HG03135 (cell line): ENCODE data around the gene PRKCB.
"Not testable (repeated sequence)": the region's sequence is repeated elsewhere in the genome, so short reads cannot be mapped to it uniquely, and the experiment has no call there.

ENCODE experiments used
- ATAC-seq: cut with Tn5 transposase; IDR thresholded peaks from one replicate; pipeline ENCODE4 v1.9.1; 2021; ENCODE audit warnings: mild to moderate bottlenecking, moderate library complexity; ENCODE audit not compliant: unreplicated experiment

The PRKCB gene

DNA sequence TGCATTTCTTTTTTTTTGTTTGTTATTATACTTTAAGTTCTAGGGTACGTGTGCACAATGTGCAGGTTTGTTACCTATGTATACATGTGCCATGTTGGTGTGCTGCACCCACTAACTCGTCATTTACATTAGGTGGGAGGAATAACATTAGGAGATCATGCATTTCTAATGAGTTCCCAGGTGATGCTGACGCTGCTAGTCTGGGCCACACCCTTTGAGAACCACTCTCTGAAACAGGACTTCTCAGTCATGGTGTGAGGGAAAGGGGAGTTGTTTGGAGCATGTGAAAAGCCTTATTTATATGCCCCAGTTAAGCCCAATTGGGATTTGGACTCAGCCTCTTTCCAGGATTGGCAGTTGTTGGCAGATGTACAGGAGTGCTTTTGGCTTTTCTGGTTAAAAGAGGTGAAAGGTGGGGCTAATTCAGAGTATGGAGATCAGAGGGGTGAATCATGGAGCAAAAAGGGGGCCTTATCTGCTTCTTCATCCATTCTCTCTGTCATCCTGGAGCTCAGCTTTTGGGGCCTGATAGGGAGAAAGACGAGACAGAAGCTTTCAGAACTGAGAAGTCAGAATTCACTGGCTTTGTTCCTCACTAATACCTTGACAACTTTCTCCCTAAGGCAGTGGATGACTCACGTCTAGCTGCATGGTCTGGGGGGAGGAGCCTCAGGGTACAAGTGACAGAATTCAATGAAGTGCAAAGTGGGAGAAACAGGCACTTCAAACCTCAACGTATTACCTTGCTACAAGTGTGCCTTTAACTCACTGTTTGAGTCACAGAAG, 240.3 kb downstream of the PRKCB start:
- no peak for ATAC-seq

DNA sequence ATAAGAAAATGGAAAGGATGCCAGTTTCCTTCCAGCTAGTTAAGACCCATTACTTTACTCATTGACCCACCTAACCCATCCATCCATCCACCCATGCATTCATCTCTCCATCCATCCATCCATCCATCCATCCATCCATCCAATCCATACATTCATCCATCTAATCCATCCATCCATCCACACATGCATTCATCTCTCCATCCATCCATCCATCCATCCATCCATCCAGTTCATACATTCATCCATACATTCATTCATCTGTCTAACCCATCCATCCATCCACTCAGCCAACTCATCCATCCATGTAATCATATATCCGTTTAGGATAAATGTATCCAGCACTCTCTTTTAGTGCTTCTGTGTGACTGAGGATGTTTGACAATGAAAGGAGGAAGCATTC, 241.5 kb downstream of the PRKCB start:
- no peak for ATAC-seq

DNA sequence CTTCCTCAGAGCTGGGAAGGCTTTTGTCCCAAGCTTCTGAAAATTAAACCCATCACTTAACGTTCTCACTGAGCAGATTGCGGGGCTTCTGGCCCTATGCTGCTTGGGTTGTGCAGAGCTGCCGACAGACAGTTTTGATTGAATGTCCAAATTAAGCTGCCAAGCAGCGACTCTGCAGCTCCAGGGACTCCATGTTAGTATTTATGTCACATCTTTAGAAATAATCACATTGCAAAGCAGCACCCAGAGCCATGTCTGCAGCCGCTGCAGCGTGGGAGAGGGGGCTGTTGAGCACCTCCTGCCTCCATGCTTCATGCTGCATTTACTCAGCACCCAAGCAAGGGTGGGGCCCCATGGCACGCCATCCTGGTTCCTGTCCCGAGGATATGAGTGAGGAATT, 242.2 kb downstream of the PRKCB start:
- no peak for ATAC-seq

DNA sequence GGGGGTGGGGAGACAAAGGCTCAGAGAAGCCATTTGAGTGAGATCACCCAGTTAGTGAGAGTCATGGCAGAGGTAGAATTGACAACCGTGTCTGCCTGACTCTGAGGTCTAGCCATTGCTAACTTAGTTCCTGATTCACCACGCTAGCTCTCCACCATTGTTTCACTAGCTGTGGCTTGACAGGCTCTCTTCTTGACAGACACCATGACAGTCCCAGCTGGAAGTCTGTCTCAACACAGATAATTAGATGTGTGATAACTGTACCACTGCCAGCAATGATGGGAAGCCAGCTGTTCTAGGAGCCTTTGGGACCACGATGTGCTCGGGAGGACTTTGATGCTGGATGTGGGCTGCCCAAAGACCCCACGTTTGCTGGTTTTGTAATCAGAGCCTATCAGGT, 249.9 kb downstream of the PRKCB start:
- ATAC-seq: no peak

DNA sequence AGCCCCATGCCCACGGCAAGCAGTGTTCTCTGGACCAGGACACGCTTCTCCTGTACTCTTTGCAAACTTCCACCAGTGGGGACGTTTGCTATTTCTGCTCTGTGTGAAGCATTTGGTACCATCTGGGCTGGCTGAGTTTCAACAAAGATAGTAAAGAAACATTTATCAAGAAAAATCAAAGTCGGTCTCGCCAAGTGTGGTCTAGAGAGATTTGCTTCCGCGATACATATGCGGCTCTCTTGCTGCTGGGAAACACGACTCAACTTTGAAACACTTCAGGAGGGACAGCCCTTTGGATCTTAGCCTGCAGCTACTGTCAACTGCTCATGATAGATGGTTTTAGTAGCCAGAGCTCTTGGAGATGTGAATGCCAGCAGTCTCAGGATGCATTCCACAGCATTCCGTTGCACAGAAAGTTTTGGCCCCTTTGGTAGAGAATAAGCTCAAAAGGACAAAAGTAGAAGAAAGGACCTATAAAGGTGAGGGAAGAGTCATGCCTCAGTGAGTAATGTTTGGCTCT, 252.2 kb downstream of the PRKCB start:
- ATAC-seq: no peak

DNA sequence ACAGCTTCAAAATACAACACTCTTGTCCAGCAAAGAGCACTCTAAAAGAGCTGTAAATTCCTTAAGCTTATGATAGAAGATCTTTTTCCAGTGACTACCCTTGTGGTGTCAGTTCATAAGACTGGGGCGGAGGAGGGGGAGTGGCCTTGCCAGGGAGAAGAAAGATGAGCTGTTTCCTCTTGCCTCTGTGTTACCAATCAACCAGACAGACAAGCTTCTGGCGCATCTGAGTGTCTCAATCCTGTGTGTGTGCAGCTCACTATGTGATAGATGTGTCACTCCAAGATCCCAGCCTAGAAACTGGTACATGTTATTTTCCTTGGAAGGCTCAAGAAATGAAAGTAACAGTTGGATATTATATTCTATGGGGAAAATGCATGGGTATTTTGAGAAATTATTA, 253.0 kb downstream of the PRKCB start:
- no peak for ATAC-seq

DNA sequence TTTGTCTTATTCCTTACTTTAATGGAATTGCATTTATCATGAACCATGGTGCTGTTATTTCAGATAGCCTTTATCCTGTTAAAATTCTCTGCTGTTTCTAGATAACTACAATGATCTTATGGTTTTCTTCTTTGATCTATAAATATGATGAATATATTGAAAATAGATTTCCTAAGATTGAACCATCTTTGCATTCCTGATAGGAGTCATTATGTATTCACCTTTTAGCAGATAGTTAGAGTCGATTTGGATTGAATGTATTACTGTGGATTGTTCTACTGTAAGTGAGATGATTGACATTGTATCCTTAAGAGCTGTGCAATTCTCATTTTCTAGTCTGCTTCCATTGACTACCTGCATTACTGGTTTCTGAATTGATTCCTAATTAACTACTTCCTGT, 255.3 kb downstream of the PRKCB start:
- no peak for ATAC-seq

DNA sequence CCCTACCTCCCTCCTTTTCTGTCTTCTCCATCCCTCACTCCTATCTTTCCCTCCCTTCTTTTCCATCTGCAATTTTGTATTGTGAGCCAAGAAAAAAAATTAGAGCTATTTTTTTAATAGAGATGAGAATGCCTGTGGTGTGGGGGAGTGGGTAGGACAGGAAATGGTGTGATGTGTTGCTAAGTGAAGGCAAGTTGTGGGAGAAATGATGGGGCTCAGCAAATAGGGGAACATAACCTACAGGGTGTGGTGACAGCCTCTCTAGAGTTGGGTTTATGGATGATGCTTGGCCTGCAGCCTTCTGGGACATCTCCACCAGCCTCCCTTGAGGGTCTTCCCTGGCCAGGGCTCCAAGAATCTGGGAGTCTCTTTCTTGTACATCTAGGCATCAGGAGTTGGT, 257.3 kb downstream of the PRKCB start:
- no peak for ATAC-seq

DNA sequence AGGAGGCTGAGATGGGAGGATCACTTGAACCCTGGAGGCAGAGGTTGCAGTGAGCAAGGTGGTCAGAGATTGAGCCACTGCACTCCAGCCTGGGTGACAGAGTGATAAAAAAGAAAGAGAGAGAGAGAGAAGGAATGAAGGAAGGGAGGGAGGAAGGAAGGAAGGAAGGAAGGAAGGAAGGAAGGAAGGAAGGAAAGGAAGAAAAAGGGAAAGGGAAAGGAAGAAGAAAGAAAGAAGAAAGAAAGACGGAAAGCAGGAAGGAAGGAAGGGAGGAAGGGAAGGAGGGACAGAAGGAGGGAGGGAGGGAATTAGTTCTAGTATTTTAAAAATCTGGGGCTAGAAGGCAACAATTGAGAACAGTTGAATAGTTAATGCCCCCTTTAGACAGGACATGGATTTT, 258.9 kb downstream of the PRKCB start:
- ATAC-seq: no peak

DNA sequence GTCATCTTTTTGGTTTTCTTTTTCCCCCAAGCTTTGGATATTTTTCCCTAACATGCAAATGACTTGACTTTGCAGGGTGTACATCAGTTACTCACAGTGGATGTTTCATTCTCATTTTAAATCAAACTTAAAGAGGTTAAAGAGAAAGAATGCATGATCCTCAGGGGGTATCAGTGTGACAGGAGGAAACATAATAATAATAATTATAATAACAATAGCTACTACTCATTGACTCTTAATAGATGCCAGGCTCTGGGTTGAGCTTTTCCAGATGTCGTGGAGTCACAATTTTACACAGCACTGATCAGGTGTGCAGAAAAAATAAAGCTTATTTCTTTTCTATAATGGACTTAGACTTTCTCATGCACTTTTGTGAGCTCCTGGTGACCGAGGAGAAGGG, 263.1 kb downstream of the PRKCB start:
- ATAC-seq: no peak

DNA sequence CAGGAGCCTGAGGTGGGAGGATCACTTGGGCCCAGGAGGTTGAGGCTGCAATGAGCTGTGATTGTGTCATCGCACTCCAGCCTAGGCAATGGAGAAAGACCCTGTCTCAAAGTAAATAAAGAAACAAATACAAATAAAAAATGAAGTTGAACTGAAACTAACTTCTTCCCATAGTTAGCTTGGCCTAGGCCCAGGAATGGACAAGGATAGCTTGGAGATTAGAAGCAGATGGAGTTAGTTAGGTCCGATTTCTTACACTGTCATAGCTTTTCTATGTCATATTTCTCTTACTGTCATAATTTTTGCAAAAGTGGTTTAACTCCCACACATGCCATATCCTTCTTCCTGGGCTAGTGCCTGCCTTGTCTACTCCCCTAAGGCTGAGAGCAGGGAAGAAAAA, 265.6 kb downstream of the PRKCB start:
- ATAC-seq: no peak

DNA sequence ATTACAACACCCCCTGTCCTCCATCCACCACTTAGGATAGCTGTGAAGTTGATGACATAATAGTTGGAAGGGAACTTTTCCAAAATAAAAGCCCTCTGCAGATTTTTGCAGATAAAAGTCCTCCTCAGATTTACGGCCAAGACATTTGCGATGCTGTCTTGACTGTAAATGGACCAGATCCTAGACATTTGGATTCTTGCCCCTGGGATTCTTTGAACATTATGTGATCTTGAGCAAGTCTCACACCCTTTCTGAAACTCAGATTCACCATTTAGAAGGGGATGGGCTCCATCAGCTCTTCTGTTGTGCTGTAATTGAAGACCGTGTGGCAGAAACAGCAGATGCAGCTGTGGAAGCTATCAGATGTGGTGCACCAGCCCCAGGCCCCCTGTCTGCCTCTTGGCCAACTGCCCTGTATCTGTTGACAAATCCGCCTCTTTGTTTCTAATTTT, 266.5 kb downstream of the PRKCB start:
- no peak for ATAC-seq

DNA sequence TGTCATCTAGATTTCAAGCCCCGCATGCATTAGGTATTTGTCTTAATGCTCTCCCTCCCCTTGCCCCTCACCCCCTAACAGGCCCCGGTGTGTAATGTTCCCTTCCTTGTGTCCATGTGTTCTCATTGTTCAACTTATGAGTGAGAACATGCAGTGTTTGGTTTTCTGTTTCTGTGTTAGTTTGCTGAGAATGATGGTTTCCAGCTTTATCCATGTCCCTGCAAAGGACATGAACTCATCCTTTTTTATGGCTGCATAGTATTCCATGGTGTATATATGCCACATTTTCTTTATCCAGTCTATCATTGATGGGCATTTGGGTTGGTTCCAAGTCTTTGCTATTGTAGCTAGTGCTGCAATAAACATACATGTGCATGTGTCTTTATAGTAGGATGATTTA, 269.7 kb downstream of the PRKCB start:
- not testable (repeated sequence) for ATAC-seq

DNA sequence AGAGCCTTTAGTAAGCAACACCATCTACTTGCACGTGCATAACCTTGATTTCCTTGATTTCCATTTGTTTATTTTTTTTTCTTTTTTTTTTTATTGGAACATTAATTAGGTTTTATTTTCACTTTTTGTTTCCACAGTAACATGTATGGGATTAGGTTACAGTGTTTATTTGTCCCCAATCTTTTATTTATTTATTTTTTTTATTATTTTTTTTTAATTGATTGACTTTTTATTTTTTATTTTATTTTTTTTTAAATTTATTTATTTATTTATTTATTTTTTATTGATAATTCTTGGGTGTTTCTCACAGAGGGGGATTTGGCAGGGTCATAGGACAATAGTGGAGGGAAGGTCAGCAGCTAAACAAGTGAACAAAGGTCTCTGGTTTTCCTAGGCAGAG, 272.3 kb downstream of the PRKCB start:
- ATAC-seq: not testable (repeated sequence)

DNA sequence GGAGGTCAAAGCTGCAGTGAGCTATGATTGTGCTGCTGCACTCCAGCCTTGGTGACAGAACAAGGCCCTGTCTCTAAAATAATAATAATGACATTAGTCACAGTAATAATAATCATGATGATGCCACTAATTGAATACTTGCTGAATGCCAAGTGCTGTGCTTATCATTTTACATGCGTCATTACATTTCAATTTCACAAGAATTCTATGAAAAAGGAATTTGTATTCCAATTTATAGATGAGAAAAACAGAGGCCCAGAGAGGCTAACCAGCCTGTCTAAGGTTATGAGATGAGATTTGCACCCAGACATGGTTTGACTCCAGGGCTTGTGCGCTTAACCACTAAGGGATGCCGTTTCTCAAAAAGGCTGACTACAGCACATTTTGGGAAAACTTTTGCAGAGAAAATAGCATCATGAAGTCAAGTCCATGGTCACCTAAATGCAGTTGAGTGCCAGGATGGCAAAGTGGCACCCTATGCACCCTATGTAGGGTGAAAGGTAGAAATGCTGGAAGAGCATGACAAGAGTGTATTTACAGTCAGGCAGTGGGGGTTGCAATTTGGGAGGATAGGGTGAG, 276.0 kb downstream of the PRKCB start:
- no peak for ATAC-seq

DNA sequence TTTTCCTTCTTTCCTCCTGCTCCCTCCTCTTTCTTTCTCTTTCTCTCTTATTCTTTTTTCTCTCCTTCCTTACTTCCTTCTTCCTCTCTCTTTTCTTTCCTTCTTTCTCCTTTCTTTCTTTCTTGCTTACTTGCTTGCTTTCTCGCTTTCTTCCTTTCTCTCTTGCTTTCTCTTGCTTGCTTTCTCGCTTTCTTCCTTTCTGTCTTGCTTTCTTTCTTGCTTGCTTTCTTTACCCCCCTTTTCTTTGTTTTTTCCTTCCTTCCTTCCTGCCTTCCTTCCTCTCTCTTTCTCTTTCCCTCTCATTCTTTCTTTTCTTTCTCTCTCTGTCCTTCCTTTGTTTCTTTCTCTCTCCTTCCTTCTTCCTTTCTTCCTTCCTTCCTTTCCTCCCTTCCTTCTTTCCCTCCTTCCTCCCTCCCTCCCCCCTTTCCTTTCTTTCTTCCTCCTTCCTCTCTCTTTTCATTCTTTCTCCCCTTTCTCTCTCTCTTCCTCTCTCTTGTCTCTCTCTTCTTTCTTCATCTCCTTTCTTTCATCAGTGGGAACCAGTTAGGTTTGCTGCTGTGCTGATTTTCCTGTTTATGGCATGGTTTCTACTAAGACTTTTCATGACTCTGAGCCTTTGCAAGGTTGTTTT, 277.4 kb downstream of the PRKCB start:
- ATAC-seq: no peak

DNA sequence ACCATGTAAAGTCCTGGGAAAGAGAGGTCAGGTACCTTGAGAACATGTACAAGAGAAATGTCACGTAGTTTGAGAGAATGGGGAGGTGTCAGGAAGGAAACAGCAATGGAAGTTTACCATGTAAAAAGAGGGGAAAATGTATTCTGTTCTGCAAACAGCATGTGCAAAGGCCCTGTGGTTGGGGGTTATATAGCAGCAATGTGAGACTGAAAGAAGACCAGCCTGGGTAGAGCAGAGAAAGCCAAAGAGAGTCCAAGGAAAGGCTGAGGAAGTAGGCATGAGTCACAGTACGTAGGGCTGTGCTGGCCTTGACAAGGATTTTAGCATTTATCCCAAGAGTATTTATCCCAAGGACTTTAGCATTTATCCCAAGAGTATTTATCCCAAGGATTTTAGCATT, 279.1 kb downstream of the PRKCB start:
- no peak for ATAC-seq

DNA sequence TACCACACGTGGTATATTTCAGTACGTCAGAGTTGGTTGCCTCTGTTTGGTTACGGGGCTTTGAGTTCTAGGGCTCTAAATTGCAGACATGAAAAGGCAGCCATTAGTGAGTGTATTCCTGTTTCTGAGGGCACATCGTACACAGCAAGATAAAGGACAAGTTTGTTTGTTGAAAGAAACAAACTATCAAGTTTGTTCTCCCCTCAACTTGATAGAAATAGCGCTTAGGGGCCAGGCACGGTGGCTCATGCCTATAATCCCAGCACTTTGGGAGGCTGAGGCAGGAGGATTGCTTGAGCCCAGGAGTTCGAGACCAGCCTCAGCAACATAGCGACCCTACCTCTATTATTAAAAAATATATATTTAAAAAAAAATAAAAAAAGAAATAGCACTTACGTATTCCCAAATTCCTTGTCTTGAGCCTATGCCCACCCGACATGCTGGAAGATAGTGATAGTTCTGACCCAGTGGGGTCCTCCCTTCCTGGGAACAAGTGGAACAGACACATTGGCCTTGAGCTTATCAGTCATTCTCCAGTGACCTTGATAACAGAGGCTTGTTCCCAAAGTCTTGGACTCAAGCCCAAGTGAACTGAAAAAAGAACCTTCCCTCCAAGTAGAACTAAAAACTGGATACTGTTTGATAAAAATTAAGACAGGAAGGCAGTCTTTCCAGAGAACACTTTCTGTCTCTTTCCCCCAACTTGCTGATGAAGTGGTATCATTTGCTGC, 280.4 kb downstream of the PRKCB start:
- no peak for ATAC-seq

DNA sequence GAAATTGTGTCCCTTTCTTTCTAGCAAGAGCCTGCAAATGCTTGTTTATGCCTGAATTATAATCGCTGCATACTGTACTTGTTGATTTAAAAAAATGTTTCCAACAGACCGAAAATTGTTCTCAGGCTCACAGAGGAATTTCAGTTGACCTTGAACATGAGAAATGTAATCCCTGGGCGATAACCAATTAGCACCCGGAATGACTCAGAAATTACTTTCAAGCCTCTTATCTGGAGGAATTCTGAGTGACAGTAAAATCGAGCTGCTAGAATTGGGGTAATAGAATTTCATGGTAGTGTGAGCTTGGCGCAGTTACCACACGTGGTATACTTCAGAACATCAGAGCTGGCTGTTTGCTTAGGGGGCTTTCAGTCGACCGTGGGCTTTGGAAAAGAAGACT, 281.2 kb downstream of the PRKCB start:
- no peak for ATAC-seq

DNA sequence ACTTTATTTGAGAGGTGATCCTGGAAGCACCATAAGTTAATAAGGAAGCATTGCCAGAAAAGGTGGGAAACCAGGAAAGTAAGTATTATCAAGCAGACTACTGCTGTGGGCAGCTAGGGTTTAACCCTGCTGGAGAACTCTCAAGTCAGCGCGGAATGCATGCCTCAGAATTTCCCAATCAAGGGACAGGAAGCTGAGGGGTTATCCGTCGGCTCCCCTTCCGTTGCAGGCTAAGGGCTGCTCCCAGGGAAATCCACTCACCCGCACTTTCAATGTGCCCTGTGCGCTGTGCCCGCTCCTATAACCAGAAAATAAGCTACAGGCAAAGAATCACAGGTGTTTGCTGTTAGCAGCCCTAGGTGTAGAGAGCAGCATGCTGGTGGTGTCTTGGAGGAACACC, 281.9 kb downstream of the PRKCB start:
- no peak for ATAC-seq

DNA sequence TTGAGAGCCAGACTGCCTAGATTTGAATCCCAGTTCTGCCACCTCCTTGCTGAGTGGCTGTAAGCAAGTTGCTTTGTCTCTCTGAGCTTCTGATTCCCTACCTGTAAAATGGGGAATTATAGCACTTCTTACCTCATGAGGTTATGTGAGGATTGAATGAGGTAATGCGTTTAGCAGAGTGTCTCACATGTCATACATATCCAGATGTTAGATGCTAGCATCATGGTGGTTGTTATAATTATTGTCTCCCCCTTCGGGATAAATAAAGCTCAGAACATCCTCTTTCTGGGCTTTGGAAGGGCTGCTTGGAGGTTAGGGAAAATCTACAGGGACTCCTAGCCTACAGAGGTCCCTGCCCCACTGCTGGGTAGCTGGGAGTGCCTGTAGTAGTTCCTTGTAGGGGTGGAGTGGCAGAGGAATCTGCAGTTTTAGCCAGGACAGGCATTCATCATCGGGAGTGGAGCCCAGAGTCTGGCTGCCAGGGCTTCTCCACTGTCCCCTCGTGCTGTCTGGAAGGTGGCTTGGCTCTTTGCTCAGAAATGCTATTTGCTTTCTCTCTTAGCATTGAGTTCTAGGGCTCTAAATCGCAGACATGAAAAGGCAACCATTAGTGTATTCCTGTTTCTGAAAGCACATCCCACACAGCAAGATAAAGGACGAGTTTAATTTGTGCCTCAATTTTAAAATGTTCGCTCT, 282.5 kb downstream of the PRKCB start:
- ATAC-seq: no peak
